Stimulated activated CD8-positive, alpha-beta memory T cell treated with anti-CD3 and anti-CD28 coated beads, Interleukin-12 subunit alpha, Interleukin-12 subunit beta, amount 100 ng/mL, for 4 hours (primary cell): ENCODE results near the gene TNS3.

ENCODE experiments used
- DNase-seq: peaks from one replicate; pipeline ENCODE4 v3.0.0-alpha.2; 2020; ENCODE audit warnings: low read depth

TNS3 gene

DNA sequence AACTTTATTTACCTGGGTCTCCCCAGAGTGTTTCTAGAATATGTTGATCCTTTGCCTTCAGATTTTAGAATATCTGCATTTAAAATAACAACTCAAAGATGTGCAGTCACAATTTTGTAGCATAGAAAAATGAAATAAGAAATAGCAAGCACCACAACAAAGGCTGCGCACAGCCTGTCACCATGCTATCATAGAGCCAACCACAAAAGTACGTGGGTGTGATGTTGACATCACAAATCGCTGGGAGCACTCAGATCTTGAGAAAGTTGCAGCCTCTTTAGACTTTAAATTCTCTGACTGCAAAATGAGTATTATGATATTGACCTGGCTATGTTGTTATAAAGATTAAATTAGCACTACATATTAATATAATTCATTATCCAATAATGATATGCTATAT lies 177.9 kb downstream of the TNS3 start:
- DNase-seq: no peak

DNA sequence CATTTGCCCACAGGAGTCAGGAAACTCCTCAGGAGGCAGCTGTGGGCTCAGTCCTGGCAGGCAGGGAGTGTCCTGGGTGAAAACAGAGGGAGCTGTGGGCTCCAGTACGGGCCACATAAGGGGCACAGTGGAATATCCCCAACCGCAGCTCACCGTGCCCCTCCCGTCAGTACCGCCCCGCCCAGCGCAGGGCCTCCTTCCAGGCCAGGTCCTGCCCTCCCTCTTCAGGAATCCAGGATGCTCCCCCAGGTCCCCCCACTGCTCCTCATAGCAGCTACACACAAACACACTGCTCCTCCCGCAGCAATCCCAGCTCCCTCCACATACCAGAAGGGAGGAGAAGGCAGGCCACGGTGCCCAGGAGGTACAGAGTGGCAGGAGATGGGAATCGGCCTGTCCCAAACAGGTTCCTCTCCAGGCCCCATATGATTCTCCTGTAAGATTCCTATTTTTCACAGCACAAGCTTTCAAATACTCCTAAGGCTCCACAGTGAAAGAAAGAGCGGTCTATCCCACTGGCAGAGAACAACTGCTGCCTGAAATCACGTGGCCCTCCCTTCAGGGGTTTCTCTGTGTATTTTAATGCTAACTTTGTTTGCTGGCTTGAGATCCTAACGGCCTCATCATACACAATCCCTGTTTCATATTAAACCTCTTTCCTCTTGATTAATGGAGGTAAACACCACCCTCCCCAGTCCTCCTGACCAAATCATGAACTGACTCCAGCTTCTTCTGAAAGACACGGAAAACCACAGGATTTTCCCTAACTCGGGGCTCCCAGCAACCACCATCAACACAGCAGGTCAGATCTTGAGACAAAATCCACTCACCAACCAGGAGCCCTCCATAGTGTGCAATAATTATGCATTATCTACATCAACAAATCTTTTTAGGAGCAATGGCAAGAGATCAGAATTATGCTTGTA lies 178.7 kb downstream of the TNS3 start:
- DNase-seq: no peak

DNA sequence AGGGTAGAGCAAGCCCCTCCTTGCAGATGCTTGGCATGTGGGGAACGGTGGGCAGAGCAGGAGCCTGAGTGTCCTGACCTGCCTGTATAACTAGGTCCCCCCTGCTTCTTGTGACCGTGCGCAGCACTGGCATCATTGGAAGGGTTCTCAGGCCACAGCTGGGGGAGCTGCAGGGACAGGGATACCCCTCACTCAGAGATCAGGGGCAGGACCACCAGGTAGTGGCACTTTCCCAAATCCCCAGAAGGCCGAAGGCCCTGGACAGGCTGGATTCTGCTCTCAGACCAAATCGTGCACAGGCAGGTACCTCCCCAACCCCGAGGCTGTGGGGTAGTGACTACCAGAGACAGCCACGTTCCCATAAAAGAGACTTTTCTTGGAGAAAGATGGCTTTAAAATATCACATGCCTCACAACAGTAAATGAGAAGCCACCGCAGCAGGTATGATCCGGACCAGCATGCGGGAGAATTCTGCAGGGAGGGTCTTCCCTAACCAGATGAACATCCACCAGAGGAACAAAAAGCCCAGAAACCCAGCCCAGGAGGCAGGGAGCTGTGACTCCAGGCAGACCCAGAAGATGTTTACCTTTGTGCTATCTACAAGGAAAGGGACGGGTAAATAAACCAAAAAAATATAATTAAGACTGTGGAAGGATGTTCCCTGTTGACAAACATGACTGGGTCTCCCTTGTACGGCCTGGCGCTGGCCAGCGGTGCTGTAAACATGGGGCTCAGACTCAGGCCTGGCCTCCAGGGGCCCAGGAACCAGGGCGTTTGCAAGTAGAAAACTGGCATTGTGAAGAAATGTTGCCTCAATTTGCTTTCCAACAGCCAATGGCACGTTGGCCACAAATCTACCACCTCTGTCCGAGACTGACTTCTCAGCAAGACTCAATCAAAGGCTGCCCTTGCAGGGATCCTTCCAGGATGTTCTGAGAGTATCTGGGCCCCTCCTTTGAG lies 180.0 kb downstream of the TNS3 start:
- no peak for DNase-seq

DNA sequence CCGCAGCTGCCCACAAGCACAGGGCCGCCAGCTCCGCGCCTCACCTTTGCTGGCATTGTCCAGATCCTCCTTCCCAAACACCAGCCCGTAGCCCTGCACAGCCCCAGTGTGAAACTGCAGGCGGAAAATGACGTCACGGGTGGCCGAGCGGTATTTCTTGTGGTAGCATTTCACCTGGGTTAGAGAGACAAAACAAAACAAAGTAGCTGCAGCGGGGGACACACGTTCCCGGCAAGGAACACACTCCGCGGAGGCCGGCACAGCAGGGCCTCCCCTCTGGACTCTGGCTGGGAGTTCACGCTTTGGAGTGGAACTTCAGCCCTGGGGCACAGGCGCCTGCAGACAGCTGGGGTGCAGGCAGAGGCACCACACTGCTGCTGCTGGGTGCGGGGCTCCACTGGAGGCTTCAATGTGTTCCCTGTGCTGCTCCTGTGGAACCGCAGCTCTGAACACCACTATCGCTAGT lies 181.1 kb downstream of the TNS3 start:
- DNase-seq: no peak

DNA sequence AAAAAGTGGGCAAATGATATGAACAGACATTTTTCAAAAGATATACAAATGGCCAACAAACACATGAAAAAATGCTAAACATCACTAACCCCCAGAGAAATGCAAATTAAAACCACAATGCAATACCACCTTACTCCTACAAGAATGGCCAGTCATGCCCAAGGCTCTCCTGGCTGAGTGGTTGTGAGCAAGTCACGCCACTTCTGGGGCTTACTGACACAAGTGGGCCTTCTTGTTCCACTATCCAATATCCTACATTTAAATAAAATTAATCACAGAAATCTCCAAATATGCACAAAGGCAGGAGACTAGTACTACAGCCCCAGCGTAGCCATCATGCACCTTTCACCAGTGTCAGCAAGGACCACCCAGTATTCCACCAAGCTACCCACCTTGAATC lies 181.9 kb downstream of the TNS3 start:
- DNase-seq: no peak

DNA sequence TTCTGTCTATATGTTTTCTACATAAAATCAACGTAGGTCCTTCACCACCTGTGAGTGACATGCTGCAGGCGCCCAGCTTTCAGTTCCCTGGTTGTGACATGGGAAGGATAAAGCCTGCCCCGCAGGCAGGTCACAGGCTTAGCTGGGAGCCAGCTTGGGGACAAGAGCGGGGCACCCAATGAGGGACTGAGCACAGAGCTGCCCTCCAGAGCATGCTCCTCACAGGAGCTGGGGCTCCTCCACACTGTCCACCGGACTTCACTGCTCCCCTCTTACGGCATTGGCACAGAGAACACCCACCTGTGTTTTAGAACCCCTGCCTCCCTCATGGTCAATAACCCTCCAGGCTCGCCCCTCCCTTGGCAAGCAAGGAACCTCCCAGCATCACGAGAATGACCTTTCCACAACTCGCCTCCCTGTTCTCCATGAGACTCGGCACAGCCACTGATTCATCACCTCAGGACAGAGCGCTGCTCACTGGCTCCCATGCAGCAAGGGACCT lies 187.1 kb downstream of the TNS3 start:
- DNase-seq: no peak

DNA sequence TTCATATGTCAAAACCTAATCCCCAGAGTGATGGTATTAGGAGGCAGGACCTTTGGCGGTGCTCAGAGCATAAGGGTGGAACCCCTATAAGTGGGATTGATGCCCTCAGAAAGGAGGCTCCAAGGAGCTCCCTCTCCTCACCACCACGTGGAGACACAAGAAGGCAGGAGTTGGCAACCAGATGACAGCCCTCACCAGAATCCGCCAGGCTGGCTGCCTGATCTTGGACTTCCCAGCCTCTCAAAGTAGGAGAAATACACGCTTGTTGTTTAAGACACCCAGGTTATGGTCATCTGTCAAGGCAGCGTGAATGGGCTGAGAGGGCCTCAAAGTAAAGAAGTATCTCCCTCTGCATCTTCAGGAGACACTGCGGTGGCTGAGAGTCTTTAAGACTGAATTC lies 187.7 kb downstream of the TNS3 start:
- no peak for DNase-seq

DNA sequence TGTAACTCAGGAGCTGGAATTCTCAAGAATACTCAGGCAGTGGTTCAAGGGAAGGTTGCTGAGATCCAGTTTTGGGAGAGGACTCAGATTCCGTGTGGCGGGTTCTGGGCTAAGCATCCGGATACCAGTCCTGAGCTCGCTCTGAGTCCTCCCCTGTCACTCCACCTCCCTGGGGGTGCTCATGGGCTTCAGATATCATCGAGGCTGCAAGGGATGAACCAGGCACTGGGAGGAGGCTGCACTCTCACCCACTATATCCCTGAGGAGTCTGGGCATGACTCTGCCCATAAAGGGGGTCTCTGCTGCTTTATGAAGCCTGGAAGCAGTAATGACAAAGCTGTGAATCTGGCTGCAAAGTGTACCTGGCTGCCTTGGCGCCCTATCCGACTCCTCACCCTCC lies 188.5 kb downstream of the TNS3 start:
- DNase-seq: no peak

DNA sequence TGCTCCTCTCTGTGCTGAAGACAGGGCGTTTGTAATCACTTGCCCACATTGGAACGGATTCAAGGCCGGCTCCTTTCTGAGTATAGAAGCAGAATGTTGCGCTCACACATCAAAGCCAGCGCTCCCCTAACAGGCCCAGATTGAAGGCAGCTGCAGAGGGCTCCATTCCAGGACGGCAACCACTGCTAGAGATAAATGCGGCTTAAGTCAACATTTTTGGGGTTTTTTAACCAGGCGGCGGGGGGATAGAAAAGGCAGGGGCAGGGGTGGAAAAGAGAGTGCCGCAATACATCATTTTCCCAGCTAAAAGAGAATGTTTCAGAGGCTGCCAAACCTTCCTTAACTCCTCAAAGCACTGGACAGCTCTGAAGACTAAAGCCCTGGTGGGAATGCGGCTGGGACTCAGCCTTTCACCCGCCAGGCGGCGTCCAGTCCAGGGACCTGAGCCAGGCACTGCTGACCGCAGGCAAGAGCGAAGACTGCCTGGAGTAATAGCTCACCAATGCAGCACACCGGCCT lies 189.6 kb downstream of the TNS3 start:
- no peak for DNase-seq

DNA sequence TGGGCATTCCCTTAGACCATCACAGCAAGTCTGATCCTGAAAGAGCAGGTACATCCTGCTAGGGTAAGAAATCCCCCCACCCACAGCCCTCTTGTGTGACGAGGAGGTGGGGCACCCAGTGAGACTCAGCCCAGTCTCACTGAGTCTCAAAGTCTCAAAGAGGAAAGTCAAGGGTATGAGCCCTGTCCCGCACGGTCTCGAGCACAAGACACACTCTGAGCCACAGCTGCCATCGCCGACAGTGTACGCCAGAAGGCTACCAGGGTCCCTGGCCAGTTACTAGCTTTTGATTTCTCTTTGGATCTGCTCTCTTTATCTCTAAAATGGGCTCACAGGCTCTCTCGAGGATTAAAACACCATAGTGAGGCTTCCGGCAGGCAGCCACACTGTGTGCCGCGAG lies 190.2 kb downstream of the TNS3 start:
- no peak for DNase-seq

DNA sequence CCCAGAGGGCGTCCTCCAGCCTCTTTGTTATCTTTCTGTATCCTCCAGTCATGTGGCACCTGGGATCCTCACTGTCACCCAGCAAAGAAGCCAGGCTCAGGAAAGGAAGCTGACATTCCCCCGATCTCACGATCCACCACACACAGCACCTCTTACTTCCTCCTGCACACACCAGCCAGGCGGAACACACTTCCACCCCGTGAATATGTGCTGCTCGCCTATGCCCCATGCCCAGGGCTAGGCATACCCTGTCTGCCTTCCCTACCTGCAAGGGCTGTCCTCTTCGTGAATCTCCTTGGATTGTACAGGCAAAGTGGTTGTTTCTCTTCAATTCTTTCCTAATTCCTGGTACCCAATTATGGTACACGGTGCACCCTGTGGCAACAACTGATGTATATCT lies 191.0 kb downstream of the TNS3 start:
- DNase-seq: no peak

DNA sequence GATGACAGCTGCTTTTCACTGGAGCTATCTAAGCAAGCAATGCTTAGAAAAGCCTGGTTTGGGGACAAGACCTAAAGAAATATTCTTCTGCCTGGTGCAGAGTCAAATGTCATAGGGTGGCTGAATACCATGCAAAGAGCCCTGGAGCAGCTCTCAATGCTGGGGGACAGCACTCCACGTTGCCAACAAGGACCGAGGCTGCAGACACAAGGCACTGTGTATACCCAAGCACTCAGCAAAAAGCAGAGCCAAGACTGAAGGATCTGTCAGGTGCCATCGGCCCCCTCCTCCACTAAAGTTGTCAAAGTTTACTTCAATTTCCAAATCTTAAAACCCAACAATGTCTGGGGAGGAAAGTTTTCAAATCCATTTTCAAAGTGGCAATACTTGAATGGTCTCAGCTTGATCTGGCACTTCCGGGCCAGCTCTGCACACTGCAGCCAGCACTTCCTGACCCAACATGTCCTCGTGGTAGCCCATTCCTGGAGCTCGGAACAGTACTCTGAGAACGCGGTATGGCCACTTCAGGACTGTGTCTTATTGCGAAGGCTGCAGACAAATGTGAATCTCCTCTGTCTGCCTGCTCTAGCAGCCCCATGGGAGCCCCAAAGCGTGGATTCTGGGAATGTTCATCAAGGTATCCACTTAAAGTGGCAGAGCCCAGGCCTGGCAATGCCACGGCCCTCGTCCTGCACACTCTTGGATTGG lies 191.8 kb downstream of the TNS3 start:
- no peak for DNase-seq

DNA sequence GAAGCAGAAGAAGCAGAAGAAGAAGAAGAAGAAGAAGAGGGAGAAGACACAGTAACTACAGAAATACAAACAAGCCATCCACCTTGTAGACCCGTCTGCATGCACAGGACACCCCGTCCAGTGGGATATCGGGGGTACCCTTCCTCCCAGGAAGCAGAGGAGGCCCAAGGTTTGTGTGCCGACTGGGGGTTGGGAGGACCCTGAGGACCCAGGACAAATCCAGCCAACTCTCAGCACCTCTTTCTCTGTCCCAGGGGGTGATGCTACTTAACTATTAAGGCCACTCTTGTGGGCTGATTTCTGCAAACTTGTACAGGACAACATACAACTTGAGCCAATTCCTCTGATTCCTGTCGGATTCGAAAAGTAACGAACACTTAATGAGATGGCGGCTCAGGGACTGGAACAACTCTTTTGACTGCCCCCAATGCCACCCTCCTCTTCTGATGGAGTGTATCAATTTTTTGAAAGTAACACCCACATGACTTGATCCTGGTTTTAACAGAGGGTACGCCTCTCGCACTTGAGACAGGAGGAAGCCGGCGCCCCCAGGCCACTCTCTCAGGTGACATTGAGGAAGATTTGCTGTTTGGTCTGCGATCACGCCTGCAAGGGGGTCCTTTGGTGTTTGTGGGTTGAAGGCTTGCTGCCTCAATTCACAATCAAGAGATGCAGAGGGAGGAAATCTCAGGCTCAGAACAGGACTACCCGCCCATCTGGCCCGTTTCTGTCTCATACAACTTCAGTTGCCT lies 192.6 kb downstream of the TNS3 start:
- DNase-seq: no peak

DNA sequence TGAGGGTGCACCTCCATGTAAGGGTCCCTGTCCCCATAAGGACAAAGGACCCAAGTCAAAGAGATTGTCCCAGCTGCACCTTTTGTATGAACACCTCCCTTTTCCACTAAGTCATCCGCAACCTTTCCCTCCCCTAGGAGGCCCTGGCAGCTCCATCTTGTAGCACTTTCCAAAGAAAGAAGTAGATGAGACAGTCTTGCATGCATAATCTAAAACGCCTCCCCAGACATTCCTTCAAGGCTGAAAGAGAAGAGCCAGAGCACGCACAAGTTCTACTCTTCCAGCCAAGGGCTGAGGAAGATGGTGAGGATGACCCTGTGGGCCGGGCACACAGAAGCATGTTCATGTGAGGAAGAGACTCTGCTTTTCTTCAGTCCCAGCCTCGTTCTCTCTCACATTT lies 194.4 kb downstream of the TNS3 start:
- no peak for DNase-seq

DNA sequence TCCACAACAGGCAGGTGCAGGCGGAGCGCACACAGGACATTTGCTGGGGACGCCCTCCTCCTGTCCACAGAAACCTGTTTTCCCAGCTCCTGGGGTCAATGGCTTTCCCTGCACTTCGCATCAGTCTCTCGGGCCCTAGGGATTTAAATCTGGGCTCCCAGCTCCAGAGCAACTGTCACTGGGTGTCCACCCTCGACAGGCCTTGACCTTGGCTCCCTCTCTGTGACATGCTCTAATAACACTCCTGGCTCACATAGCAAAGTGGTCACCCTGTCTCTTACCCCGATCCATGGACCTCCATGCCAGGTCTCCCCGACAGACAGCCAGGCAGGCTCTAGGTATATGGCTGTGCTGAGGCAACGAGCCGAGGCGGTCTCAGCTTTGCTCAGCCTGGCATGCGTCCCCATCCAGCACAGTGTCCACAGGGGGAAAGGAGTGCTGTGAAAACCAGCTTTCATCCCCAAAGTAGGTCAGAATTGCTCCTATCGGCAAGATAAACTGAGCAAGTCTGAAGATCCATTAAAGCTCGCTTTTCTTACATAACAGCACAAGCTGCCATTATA lies 195.6 kb downstream of the TNS3 start:
- DNase-seq: no peak

DNA sequence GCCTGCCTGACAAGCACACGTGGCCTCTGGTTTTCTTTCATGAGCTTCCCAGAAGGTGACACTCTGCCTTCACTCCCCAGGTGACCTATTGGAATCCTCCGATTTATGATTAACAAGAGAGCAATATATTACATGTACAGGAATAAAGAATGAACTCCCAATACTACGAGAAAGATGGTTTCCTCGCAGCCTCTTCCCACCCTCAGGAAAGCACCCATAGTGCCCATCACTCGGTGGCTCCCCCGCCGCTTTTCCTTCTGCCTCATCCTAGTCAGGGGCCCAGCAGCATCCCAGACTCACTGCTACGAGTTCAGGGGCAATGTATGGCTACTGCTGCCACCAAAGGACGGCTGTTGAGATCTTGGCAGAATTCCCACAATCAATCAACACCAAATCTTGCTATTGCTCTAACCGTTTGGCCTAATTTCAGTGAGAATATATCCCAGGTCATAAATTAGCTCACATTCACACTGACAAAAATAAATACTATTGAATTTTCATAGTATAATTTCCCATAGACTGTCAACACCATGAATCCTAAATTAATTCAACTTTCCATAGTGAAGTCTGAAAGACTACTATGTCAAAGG lies 196.3 kb downstream of the TNS3 start:
- DNase-seq: no peak

DNA sequence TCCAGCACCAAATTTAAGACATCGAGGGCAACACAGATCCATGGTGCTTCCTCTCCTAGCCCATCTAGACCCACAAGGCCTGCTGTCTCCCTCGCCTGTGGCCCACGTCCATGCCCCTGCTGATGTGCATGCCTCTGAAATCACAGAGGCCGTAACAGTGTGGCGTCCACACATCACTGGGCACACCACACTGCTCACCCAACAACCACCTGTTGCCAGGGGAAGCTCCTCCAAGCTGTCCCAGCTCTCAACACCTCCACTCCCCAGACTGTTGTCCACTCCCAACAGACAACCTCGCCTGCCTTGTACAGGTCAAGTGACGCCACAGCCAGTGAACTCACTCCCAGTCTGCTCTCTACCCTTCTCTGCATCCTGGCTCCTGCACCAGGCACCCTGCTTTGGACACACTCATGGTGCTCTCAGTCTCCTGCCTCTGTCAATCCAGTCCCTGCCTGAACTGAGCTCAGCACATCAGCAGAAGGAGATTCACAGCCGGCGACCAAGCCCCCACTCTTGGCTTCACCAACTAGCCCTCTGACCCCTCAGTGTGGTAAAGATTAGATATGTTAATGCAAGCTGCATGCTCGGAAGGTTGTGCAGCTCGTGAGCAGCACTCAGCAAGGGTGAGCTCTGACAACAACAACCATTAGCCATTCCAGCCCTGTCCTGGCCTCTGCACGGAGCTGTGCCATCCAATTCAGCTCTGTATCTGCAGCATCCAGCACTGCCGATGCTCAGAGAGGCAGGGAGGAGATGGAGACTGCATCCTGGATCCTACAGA lies 197.0 kb downstream of the TNS3 start:
- no peak for DNase-seq

DNA sequence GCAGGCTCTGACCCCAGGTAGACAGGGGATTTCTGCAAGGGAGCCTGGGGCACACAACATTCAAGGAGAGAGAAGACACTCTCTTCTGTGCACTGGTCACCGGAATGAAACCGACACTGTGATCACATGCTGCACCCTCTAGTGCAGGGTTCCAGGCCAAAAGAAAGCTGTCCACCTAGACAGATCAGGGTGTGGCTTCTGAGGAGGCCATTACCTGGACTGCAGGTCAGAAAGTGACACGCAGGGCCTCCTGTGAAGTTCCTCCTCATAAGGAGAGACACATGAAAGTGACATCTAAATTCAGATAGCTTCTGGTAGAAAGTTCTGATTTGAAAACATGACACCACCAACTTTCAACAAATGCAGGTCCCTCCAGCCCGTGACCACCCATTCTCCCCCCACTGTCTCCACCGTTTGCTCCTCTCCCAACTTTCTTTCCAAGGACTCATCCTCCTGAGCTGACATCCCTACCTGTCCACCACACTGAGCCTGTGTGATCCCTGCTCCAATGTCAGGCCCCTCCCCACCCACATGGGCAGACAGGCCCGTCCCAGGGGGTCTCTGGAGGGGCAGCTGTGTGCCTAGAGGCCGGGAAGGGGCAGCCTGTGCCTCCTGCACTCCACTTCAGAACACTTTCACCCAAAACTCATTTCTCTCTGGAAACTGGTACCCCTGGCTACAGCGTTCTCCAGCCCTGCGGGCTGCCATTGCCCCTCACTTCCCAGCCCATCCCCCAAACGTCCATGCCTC lies 198.0 kb downstream of the TNS3 start:
- DNase-seq: no peak

DNA sequence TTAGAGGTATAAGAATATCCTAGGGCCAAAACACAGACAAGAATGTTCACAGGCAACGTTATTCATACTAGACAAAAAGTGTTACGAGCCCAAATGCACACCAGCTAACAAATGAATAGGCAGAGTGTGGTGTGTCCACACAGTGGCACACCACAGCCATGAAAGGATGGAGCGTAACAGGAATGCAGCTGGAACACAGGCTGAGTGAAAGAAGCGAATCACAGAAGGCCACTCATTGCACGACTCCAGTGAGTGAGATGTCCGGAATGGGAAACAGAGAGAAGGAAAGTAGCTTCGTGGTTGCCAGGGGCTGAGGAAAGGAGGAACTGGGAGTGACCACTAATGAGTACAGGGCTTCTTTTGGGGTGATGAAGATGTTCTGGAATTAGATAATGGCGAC lies 198.8 kb downstream of the TNS3 start:
- no peak for DNase-seq
